ENCODE results near the gene ERCC6L.
"Not testable (repeated sequence)": the region's sequence is repeated elsewhere in the genome, so short reads cannot be mapped to it uniquely, and the experiment has no call there.

ERCC6L gene

DNA sequence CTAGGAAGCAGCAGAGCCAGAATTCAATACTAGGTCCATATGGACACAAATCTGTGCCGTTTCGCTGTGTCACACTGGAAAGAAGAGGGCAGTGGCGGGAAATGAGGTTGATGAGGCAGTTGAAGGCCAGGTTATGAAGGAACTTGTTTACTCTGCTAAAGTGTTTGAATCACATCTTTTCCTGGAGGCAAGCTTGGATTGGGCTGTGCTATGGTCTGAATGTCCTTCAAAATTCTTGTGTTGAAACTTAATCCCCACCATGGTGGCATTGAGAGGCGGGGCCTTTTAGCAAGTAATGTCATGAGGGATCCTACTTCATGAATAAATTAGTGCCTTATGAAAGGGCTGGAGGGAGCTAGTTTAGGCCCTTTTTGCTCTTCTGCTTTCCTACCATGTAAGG is 2.1 kb upstream of the ERCC6L start:
- CTCF ChIA-PET, result no interaction called here
- H3K27ac ChIP-seq, result no peak overlapping the region
- TF ChIP-seq CTCF (conservative IDR thresholded peaks at IDR 0.05; ENCODE audit: low read depth), result no peak
- DNase-seq (ENCODE audit: low spot score), result no peak
- POLR2A ChIA-PET (ENCODE audit: low non-redundant PET), result no interaction called here

GRCh38 chrX:72238183-72238582 is 644 bp downstream of the ERCC6L start:
- peak; percentile 0 for DNase-seq (ENCODE audit: low spot score)
- TF ChIP-seq CTCF (conservative IDR thresholded peaks at IDR 0.05; ENCODE audit: low read depth), result no peak
- peak overlapping the region; percentile 80 for H3K27ac ChIP-seq
- ChIA-PET CTCF (no interaction called here), POLR2A (ENCODE audit: low non-redundant PET) (interaction anchor here (0.7 kb wide), 1 partner anchor 39 kb away, joined by 3 read pairs; the partner anchor contains the start of gene RPS4X)

GRCh38 chrX:72236841-72237240 is 2.0 kb downstream of the ERCC6L start:
- no peak for TF ChIP-seq CTCF (conservative IDR thresholded peaks at IDR 0.05; ENCODE audit: low read depth)
- no peak overlapping the region for H3K27ac ChIP-seq
- no peak for DNase-seq (ENCODE audit: low spot score)
- CTCF ChIA-PET, result no interaction called here
- POLR2A ChIA-PET (ENCODE audit: low non-redundant PET), result no interaction called here

- no peak for TF ChIP-seq CTCF (conservative IDR thresholded peaks at IDR 0.05; ENCODE audit: low read depth)
- ChIA-PET CTCF (no interaction called here), POLR2A (ENCODE audit: low non-redundant PET) (no interaction called here)
- DNase-seq (ENCODE audit: low spot score), result no peak
- H3K27ac ChIP-seq, result no peak overlapping the region
Observed at GRCh38 chrX:72230290-72230689, 8.5 kb downstream of the ERCC6L start.

- H3K27ac ChIP-seq; DNase-seq (ENCODE audit: low spot score); CTCF ChIA-PET; POLR2A ChIA-PET (ENCODE audit: low non-redundant PET): not testable (repeated sequence)
Observed at GRCh38 chrX:72220375-72220774, 18.5 kb downstream of the ERCC6L start.

- no peak for TF ChIP-seq CTCF (conservative IDR thresholded peaks at IDR 0.05; ENCODE audit: low read depth)
- DNase-seq (ENCODE audit: low spot score), result no peak
- ChIA-PET CTCF (interaction anchor here (0.8 kb wide), 1 partner anchor 11 kb away, joined by 6 read pairs; no protein-coding TSS in a partner anchor), POLR2A (ENCODE audit: low non-redundant PET) (no interaction called here)
- H3K27ac ChIP-seq, result no peak overlapping the region
Observed at GRCh38 chrX:72216973-72217372, 21.9 kb downstream of the ERCC6L start.

DNA sequence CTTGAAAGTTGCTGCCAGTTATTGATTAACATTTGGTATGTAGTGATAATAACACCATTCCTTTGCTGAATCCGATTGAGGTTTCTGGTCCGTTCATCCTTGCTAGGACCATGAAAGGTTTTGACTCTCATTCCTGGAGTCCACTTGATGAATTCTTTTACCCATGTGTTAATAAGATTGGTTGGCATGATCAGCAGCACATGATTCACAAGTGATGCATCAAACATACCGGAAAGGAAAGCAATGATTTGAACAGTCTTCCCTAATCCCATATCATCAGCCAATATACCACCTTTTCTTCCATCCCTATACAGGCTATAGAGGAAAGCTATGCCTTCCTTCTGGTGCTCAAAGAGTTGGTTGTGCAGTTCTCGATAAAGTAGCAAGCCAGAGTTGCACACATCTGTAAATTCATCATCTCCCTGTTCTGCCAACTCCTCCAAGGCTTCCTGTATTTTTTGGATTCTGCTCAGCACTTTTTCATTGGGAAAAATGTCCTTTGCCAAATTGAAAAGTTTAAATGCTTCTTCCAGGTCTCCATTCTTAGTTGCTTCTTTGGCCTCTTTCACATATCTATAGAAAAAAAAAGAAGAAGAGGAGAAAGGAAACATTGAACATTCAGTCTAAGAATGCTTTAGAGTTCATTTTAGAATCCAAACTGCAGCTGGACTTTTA is 30.6 kb downstream of the ERCC6L start:
- CTCF ChIA-PET, result interaction anchor here (0.6 kb wide), 1 partner anchor 171 kb away, joined by 3 read pairs; no protein-coding TSS in a partner anchor
- POLR2A ChIA-PET (ENCODE audit: low non-redundant PET), result no interaction called here
- no peak overlapping the region for H3K27ac ChIP-seq
- no peak for TF ChIP-seq CTCF (conservative IDR thresholded peaks at IDR 0.05; ENCODE audit: low read depth)
- DNase-seq (ENCODE audit: low spot score), result no peak

Measured in RWPE1 (cell line).